NCI-H2227 treated with DMSO at 0.1 percent for 48 hours (cell line): Measurements from ENCODE around the gene COX6B2.
"Not testable (repeated sequence)": the region's sequence is repeated elsewhere in the genome, so short reads cannot be mapped to it uniquely, and the experiment has no call there.

Experiments
- DNase-seq: peaks from one replicate; lab custom pipeline; 2025; lab: John Stamatoyannopoulos, UW

COX6B2 gene

GRCh38 chr19:55341595-55342531 lies 12.7 kb downstream of the COX6B2 start:
- DNase-seq = no peak

GRCh38 chr19:55341171-55341588 lies 13.3 kb downstream of the COX6B2 start:
- peak; percentile 60 for DNase-seq

GRCh38 chr19:55340784-55341147 lies 13.8 kb downstream of the COX6B2 start:
- no peak for DNase-seq

- DNase-seq = no peak
Measured at GRCh38 chr19:55339889-55340783, 14.4 kb downstream of the COX6B2 start.

- peak; percentile 100 for DNase-seq
Measured at GRCh38 chr19:55339105-55339888, 15.2 kb downstream of the COX6B2 start, which contains the start of gene KMT5C. KMT5C (plus strand) TSS chr19:55339876; CDS start chr19:55341937, 2,061 bp downstream.

- no peak for DNase-seq
Measured at GRCh38 chr19:55336101-55336500, 18.4 kb downstream of the COX6B2 start.

GRCh38 chr19:55333870-55334269 lies 20.6 kb downstream of the COX6B2 start:
- no peak for DNase-seq

- not testable (repeated sequence) for DNase-seq
Measured at GRCh38 chr19:55329791-55330190, 24.7 kb downstream of the COX6B2 start.

GRCh38 chr19:55328774-55329318 lies 25.7 kb downstream of the COX6B2 start:
- DNase-seq = not testable (repeated sequence)

- DNase-seq = no peak
Measured at GRCh38 chr19:55325172-55325571, 29.3 kb downstream of the COX6B2 start, which contains the start of gene TMEM150B. TMEM150B (minus strand) TSS chr19:55325341; CDS start chr19:55321036, 4,305 bp downstream.

GRCh38 chr19:55324662-55325061 lies 29.9 kb downstream of the COX6B2 start:
- DNase-seq = no peak

- DNase-seq = no peak
Measured at GRCh38 chr19:55322204-55322885, 32.2 kb downstream of the COX6B2 start.

- no peak for DNase-seq
Measured at GRCh38 chr19:55321466-55322137, 32.9 kb downstream of the COX6B2 start.

GRCh38 chr19:55320844-55321419 lies 33.6 kb downstream of the COX6B2 start:
- no peak for DNase-seq

- peak; percentile 85 for DNase-seq
Measured at GRCh38 chr19:55319785-55320184, 34.7 kb downstream of the COX6B2 start.

GRCh38 chr19:55316646-55317045 lies 37.9 kb downstream of the COX6B2 start:
- no peak for DNase-seq

- no peak for DNase-seq
Measured at GRCh38 chr19:55315956-55316525, 38.5 kb downstream of the COX6B2 start.

- no peak for DNase-seq
Measured at GRCh38 chr19:55314396-55314795, 40.1 kb downstream of the COX6B2 start.
